ENCODE measurements around the gene FHIT. TPM values are rescaled to one million over a fixed set of nuclear protein-coding genes. Genes with fewer than 3 reads are reported as not detected.

FHIT gene
- total and polyA plus RNA-seq, 10 of the 15 experiments (the other 5 are each of a cell fraction or from before 2014, with no cell fraction given) = 4.2 to 14.9 (median 9.4) TPM

DNA sequence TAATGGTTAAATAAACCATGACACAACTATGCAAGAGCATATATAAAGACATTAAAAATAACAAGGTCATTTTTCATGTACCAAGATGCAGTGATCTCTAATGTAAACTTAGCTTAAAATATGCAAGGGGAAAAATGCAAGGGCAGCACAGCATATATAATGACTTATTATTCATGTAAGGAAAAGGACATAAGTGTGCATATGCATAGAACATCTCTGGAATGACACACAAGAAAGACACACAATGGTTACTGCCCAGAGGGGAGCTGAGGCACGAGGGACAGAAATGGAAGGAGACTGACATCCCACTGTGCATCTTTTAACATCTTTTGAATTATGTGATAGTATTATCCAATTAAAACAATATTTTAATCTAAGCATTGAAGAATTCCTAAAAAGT is 79.0 kb downstream of the FHIT start:
- Histone ChIP-seq H3K9me3 (replicated peaks; ENCODE audit: control insufficient read depth, insufficient read depth, low read length) (no peaks in the 10 kb centered on the region), H3K27ac (ENCODE audit: control insufficient read depth, insufficient read depth) (no peak overlapping the region), H3K4me2 (ENCODE audit: control insufficient read depth, insufficient read depth) (no peak overlapping the region), H3K4me1 (ENCODE audit: control insufficient read depth, insufficient read depth, low read length) (peaks cover 5% of the 10 kb centered on the region), H3K27me3 (replicated peaks in 1 of 2; ENCODE audit: control insufficient read depth in 2 of 2, insufficient read depth in 2 of 2, low read length in 1 of 2) (no peaks in the 10 kb centered on the region), H2AFZ (ENCODE audit: control insufficient read depth, low read depth, low read length) (no peak overlapping the region), H3K79me2 (ENCODE audit: control insufficient read depth, insufficient read depth, low read length) (no peaks in the 10 kb centered on the region), H3K36me3 (ENCODE audit: control insufficient read depth in 2 of 2, insufficient read depth in 2 of 2, low read length in 1 of 2) (no peaks in the 10 kb centered on the region), H3K4me3 (no peak overlapping the region), H4K20me1 (ENCODE audit: control insufficient read depth, insufficient read depth) (no peaks in the 10 kb centered on the region), H3K9ac (ENCODE audit: control insufficient read depth, insufficient read depth, low read length) (no peak overlapping the region)
- in situ Hi-C loops (cut with MboI) = no loop called here
- DNase-seq (ENCODE audit: low read depth, low spot score) (no peak), ATAC-seq (no peak), FAIRE-seq (no peak)
- SMC1A ChIA-PET (ENCODE audit: uncharacterized antibody, unreplicated experiment) = interaction anchor here (0.9 to 1.2 kb wide), 3 partner anchors 10 to 250 kb away, joined by 3 to 4 read pairs (median 3); no protein-coding TSS in a partner anchor
- TF ChIP-seq NBN (IDR thresholded peaks at IDR 0.05) = no peak
- TF ChIP-seq, protein P1, sequence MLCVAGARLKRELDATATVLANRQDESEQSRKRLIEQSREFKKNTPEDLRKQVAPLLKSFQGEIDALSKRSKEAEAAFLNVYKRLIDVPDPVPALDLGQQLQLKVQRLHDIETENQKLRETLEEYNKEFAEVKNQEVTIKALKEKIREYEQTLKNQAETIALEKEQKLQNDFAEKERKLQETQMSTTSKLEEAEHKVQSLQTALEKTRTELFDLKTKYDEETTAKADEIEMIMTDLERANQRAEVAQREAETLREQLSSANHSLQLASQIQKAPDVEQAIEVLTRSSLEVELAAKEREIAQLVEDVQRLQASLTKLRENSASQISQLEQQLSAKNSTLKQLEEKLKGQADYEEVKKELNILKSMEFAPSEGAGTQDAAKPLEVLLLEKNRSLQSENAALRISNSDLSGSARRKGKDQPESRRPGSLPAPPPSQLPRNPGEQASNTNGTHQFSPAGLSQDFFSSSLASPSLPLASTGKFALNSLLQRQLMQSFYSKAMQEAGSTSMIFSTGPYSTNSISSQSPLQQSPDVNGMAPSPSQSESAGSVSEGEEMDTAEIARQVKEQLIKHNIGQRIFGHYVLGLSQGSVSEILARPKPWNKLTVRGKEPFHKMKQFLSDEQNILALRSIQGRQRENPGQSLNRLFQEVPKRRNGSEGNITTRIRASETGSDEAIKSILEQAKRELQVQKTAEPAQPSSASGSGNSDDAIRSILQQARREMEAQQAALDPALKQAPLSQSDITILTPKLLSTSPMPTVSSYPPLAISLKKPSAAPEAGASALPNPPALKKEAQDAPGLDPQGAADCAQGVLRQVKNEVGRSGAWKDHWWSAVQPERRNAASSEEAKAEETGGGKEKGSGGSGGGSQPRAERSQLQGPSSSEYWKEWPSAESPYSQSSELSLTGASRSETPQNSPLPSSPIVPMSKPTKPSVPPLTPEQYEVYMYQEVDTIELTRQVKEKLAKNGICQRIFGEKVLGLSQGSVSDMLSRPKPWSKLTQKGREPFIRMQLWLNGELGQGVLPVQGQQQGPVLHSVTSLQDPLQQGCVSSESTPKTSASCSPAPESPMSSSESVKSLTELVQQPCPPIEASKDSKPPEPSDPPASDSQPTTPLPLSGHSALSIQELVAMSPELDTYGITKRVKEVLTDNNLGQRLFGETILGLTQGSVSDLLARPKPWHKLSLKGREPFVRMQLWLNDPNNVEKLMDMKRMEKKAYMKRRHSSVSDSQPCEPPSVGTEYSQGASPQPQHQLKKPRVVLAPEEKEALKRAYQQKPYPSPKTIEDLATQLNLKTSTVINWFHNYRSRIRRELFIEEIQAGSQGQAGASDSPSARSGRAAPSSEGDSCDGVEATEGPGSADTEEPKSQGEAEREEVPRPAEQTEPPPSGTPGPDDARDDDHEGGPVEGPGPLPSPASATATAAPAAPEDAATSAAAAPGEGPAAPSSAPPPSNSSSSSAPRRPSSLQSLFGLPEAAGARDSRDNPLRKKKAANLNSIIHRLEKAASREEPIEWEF (IDR thresholded peaks at IDR 0.05; ENCODE audit: insufficient replicate concordance, low read depth, low read length) = no peak
- TF ChIP-seq POLR2A (IDR thresholded peaks at IDR 0.05; ENCODE audit: low read depth, low read length) = no peak
- no TSS peak for BruUV-seq (replicated peaks)
- WGBS (ENCODE audit: insufficient coverage, insufficient replicate concordance, low lambda C conversion rate, missing lambda C conversion rate) = 94% methylated on average over 1 of the region's 1 CpG
- POLR2A ChIA-PET = interaction anchor here (0.8 kb wide), 1 partner anchor 11 kb away, joined by 3 read pairs; no protein-coding TSS in a partner anchor
- CTCF ChIA-PET = interaction anchor here (0.6 to 2.0 kb wide), 2 partner anchors 20 to 23 kb away, joined by 3 to 7 read pairs; no protein-coding TSS in a partner anchor
- RAD21 ChIA-PET (ENCODE audit: unreplicated experiment) = no interaction called here
- intact Hi-C loops (cut with micrococcal nuclease; ENCODE audit: unreplicated experiment) = no loop called here
